ENCODE measurements around the gene TMEM209. TPM values are rescaled to one million over a fixed set of nuclear protein-coding genes. Genes with fewer than 3 reads are reported as not detected.
"Not testable (repeated sequence)": the region's sequence is repeated elsewhere in the genome, so short reads cannot be mapped to it uniquely, and the experiment has no call there.

TMEM209 gene
- total and polyA plus RNA-seq, 5 donors = 5.2 to 9.8 (median 9.1) TPM

DNA sequence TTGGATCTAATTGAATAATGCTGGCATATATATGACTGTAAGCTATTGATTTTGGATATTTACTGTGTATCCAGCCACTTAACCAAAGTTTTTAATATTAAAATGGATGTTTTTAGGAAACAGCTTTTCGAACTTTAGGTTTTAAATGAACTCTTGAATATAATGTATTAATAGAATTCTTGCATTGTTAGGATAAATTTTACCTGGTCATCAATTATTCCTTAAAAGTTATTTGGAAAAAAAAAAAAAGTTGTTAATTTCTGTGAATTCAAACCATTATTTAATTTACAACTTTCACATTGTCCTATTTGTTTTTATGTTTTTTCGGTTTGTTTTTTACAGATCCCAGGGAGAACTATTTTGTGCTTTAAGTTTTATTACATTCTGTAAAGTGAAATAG is 9.8 kb downstream of the TMEM209 start:
- intact Hi-C loops (cut with DNase I) = no loop called here
- Histone ChIP-seq H3K27ac (ENCODE audit: low read length) (no peak overlapping the region), H3K9me3 (ENCODE audit: control insufficient read depth, low read length) (no peaks in the 10 kb centered on the region), H3K4me1 (ENCODE audit: control insufficient read depth, insufficient read depth, low read length) (no peaks in the 10 kb centered on the region), H3K4me3 (ENCODE audit: low read length) (no peak overlapping the region), H3K27me3 (ENCODE audit: control insufficient read depth, insufficient read depth) (no peaks in the 10 kb centered on the region)
- WGBS = 97% methylated on average over 2 of the region's 2 CpGs
- DNase-seq (no peak), ATAC-seq (no peak)

DNA sequence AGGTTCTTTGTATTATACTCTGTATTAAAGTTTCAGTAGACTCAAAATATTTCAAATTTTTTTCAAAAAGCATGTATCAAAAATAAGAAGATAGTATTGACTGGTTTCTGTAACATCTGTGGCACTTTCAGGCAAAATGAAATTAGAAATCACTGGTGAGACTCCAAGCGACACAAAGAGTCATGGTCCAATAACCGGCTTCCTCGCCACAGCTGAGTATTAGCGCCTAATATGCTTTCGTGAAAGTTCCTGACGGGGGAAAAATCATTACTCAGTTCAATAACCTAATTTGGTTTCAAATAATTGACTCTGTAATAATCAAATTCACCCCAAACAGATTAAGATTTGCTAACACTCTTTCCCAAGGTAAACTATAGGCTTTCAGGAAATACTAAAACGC is 13.4 kb downstream of the TMEM209 start:
- 96% methylated on average over 7 of the region's 7 CpGs for WGBS
- Histone ChIP-seq H3K9me3 (ENCODE audit: control insufficient read depth, low read length) (no peaks in the 10 kb centered on the region), H3K27me3 (ENCODE audit: control insufficient read depth, insufficient read depth) (no peaks in the 10 kb centered on the region), H3K4me3 (ENCODE audit: low read length) (no peak overlapping the region), H3K27ac (ENCODE audit: low read length) (no peak overlapping the region), H3K4me1 (ENCODE audit: control insufficient read depth, insufficient read depth, low read length) (no peaks in the 10 kb centered on the region)
- intact Hi-C loops (cut with DNase I) = no loop called here
- DNase-seq (no peak), ATAC-seq (no peak)

DNA sequence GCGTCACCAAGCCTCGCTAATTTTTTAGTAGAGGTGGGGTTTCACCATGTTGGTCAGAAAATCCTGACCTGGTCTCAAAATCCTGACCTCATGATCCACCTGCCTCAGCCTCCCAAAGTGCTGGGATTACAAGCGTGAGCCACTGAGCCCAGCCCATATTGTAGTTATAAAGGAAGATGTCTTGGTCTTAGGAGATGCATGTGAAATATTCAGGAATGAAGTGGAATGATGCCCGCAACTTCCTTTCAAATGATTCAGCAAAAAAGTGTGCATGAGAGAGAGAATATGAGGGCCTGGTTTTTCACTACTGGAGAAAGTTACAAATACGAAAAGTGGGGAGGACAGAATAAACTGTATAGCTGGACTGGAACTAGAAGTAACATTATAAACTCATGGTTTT is 15.9 kb downstream of the TMEM209 start:
- H3K27ac ChIP-seq (ENCODE audit: low read length) = no peak overlapping the region

DNA sequence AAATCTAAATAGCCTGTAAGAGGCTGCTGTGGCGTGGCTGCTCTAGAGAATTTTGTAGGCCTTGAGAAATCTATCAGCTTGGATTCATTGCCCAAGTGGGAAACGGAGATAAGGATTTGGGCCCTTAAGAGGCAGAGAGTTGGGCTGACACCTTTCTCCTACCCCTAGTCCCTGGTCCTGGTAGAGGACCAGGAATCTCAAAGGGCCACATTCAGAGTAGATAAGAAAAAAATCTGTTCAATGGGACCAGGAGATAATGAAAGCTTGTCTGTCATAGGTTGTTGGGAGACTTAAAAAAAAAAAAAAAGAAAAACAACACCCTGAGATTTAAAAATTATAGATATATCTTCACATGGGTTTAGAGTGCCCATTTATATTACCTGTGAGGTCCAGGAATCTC is 17.8 kb downstream of the TMEM209 start:
- Histone ChIP-seq H3K27ac (ENCODE audit: low read length) (no peak overlapping the region), H3K4me1 (ENCODE audit: control insufficient read depth, insufficient read depth, low read length) (no peaks in the 10 kb centered on the region), H3K4me3 (ENCODE audit: low read length) (no peak overlapping the region), H3K9me3 (ENCODE audit: control insufficient read depth, low read length) (no peaks in the 10 kb centered on the region), H3K27me3 (ENCODE audit: control insufficient read depth, insufficient read depth) (no peaks in the 10 kb centered on the region)
- intact Hi-C loops (cut with DNase I) = no loop called here
- WGBS = 85% methylated on average over 2 of the region's 2 CpGs
- DNase-seq (no peak), ATAC-seq (no peak)

More for the DNA sequence above, 15.9 kb downstream of the TMEM209 start:
- DNase-seq (no peak), ATAC-seq (no peak)
- H3K4me1 ChIP-seq (ENCODE audit: control insufficient read depth, insufficient read depth, low read length) = no peaks in the 10 kb centered on the region
- intact Hi-C loops (cut with DNase I) = no loop called here
- H3K27me3 ChIP-seq (ENCODE audit: control insufficient read depth, insufficient read depth) = no peaks in the 10 kb centered on the region
- no peaks in the 10 kb centered on the region for H3K9me3 ChIP-seq (ENCODE audit: control insufficient read depth, low read length)
- H3K4me3 ChIP-seq (ENCODE audit: low read length) = no peak overlapping the region
- WGBS = 93% methylated on average over 5 of the region's 5 CpGs

DNA sequence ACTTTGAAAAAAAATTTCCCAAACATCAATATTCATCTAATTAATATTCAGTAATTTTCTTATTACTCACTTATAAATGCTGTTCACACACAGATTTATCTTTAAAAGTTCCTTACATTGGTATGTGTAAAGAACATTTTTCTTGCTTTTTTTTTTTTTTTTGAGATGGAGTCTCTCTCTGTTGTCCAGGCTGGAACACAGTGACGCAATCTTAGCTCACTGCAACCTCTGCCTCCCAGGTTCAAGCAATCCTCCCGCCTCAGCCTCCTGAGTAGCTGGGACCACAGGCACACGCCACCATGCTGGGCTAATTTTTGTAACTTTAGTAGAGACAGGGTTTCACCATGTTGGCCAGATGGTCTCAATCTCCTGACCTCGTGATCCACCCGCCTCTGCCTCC is 20.9 kb downstream of the TMEM209 start:
- ATAC-seq; DNase-seq; H3K27ac ChIP-seq (ENCODE audit: low read length); H3K9me3 ChIP-seq (ENCODE audit: control insufficient read depth, low read length); H3K4me1 ChIP-seq (ENCODE audit: control insufficient read depth, insufficient read depth, low read length); H3K4me3 ChIP-seq (ENCODE audit: low read length); intact Hi-C loops (cut with DNase I); H3K27me3 ChIP-seq (ENCODE audit: control insufficient read depth, insufficient read depth): not testable (repeated sequence)
- whole genome bisulfite sequencing = 97% methylated on average over 5 of the region's 5 CpGs

DNA sequence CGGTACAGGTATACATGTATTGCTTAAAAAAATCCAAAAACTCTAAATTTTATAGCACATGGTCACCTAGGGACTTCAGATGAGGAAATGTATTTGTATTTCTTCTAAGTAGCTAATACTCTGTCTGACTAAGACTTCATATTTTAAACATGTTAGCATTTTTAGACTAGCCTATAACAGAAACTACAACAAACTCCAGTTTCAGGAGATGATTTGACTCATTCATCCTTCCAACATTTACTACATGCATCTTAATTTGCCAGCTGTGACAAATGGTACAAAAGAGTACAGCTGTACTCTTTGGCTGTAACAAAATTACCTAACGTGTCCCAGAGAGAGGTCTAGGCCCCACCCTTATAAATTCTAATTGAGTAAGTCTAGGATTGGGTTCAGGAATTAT is 22.2 kb downstream of the TMEM209 start:
- intact Hi-C loops (cut with DNase I) = no loop called here
- ATAC-seq (no peak), DNase-seq (no peak)
- 84% methylated on average over 2 of the region's 2 CpGs for WGBS
- Histone ChIP-seq H3K4me1 (ENCODE audit: control insufficient read depth, insufficient read depth, low read length) (no peaks in the 10 kb centered on the region), H3K9me3 (ENCODE audit: control insufficient read depth, low read length) (no peaks in the 10 kb centered on the region), H3K4me3 (ENCODE audit: low read length) (no peak overlapping the region), H3K27ac (ENCODE audit: low read length) (no peak overlapping the region), H3K27me3 (ENCODE audit: control insufficient read depth, insufficient read depth) (no peaks in the 10 kb centered on the region)

DNA sequence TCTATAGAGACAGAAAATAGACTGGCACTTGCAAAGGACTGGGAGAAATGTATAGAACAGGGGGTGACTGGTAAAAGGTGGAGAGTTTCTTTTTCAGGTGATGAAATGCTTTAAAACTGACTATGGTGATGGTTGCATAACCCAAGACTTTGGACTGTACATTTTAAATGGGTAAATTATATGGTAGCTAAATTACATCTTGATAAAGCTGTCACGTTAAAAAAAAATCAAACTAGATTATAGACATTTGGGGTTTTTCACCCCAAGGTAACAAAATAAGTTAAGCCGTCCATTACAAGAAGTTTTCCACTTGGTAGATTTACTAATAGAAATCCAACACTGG is 24.0 kb downstream of the TMEM209 start:
- intact Hi-C loops (cut with DNase I) = no loop called here
- WGBS = 97% methylated on average over 2 of the region's 2 CpGs
- ATAC-seq (no peak), DNase-seq (no peak)
- Histone ChIP-seq H3K27ac (ENCODE audit: low read length) (no peak overlapping the region), H3K4me1 (ENCODE audit: control insufficient read depth, insufficient read depth, low read length) (no peaks in the 10 kb centered on the region), H3K4me3 (ENCODE audit: low read length) (no peak overlapping the region), H3K27me3 (ENCODE audit: control insufficient read depth, insufficient read depth) (no peaks in the 10 kb centered on the region), H3K9me3 (ENCODE audit: control insufficient read depth, low read length) (no peaks in the 10 kb centered on the region)

DNA sequence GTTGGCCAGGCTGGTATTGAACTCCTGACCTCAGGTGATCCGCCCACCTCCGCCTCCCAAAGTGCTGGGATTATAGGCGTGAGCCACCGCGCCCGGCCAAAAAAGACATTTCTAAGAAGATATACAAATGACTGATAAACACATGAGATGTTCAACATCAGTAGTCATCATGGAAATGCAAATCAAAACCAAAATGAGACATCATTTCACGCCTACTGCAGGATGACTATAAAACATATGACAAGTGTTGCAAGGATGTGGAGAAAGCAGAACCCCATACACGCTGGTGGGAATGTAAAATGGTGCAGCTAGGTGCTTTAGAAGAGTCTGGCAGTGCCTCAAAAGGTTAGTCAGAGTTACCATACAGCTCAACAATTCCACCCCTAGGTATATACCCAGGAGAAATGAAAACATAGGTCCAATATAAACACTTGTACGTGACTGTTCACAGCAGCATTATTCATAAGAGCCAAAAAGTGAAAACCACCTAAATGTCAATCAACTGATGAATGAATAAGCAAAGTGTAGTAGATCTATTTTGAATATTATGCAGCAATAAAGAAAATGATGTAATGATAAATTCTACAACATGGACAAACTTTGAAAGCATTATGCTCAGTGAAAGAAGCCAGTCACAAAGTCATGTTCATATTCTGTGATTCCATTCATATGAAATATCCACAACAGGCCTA is 24.5 kb downstream of the TMEM209 start:
- H3K27ac ChIP-seq (ENCODE audit: low read length) = no peak overlapping the region
- no peak for ATAC-seq
- no peak overlapping the region for H3K4me3 ChIP-seq (ENCODE audit: low read length)
- DNase-seq = no peak
- H3K4me1 ChIP-seq (ENCODE audit: control insufficient read depth, insufficient read depth, low read length) = no peaks in the 10 kb centered on the region
- no peaks in the 10 kb centered on the region for H3K27me3 ChIP-seq (ENCODE audit: control insufficient read depth, insufficient read depth)
- no peaks in the 10 kb centered on the region for H3K9me3 ChIP-seq (ENCODE audit: control insufficient read depth, low read length)
- WGBS = 95% methylated on average over 9 of the region's 9 CpGs
- intact Hi-C loops (cut with DNase I) = no loop called here

DNA sequence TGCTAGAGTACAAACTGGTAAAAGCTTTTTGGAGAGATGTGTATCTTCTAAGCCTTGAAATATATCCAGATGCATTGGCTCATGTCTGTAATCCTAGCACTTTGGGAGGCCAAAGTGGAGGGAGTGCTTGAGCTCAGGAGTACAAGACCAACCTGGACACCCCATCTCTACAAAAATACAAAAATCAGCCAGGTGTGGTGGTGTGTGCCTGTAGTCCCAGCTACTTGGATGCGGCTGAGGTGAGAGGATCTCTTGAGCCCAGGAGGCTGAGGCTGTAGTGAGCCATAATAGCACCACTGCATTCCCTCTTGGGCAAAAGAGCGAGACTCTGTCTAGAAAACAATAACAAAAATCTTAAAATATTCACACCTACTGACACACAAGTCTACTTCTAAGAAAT is 25.6 kb downstream of the TMEM209 start:
- Histone ChIP-seq H3K27me3 (ENCODE audit: control insufficient read depth, insufficient read depth) (no peaks in the 10 kb centered on the region), H3K4me1 (ENCODE audit: control insufficient read depth, insufficient read depth, low read length) (no peaks in the 10 kb centered on the region), H3K4me3 (ENCODE audit: low read length) (no peak overlapping the region), H3K9me3 (ENCODE audit: control insufficient read depth, low read length) (no peaks in the 10 kb centered on the region), H3K27ac (ENCODE audit: low read length) (no peak overlapping the region)
- intact Hi-C loops (cut with DNase I) = no loop called here
- WGBS = over 99% methylated on average over 2 of the region's 2 CpGs
- no peak for DNase-seq
- ATAC-seq = no peak

DNA sequence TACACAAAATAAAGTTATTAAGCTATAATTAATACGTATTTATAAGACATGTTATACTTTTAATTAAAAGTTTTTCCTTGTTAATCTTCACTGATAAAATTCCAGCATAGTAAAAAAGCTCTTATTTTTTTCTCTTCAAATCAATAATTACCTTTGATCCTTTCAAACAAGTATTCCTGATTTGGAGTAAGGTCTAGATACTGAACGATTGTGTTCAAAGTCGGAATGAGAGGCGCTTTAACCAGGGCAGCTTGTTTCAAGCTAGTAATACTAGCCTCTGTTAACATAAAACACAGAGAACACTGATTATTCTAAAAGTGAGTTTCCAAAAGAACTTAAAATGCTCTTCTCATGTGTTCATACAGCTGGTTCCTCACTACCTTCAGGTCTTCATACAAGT is 27.0 kb downstream of the TMEM209 start:
- Histone ChIP-seq H3K4me3 (ENCODE audit: low read length) (no peak overlapping the region), H3K4me1 (ENCODE audit: control insufficient read depth, insufficient read depth, low read length) (no peaks in the 10 kb centered on the region), H3K27me3 (ENCODE audit: control insufficient read depth, insufficient read depth) (no peaks in the 10 kb centered on the region), H3K9me3 (ENCODE audit: control insufficient read depth, low read length) (no peaks in the 10 kb centered on the region), H3K27ac (ENCODE audit: low read length) (no peak overlapping the region)
- 91% methylated on average over 4 of the region's 4 CpGs for WGBS
- intact Hi-C loops (cut with DNase I) = no loop called here
- no peak for ATAC-seq
- no peak for DNase-seq

DNA sequence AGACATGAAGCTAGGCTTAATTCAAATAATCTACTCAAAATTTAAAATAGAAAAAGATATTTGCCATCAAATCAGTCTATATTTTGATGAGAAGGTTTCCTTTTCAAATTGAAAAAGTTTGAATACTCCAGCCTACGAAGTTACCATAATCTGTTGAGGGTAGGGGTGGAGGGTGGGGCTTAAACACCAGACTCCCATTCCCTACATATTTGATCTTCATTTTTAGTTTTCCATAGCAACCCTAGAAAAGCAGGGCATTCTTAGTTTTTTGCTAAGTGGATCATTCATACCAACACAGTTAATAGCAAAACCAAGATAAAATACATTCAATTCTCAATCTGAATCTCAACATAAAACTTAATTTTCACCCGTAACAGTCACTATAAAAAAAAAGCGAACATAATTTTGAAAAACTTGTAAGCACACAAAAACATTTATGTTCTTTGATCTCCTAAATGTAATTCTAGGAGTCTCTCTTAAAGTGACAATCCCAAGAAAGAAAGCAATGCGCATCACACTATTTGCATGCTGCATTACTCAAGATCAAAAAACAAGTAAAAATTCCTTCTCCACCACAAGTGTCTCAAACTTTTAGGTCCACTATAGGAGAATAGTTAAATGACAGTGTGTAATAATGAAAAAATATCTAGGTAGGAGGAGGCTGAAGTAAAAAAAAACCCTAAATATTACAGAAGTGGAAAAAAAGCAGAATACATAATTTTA is 30.8 kb downstream of the TMEM209 start:
- 96% methylated on average over 4 of the region's 4 CpGs for WGBS
- Histone ChIP-seq H3K27me3 (ENCODE audit: control insufficient read depth, insufficient read depth) (no peaks in the 10 kb centered on the region), H3K27ac (ENCODE audit: low read length) (no peak overlapping the region), H3K4me3 (ENCODE audit: low read length) (no peak overlapping the region), H3K4me1 (ENCODE audit: control insufficient read depth, insufficient read depth, low read length) (no peaks in the 10 kb centered on the region), H3K9me3 (ENCODE audit: control insufficient read depth, low read length) (no peaks in the 10 kb centered on the region)
- DNase-seq (no peak), ATAC-seq (no peak)
- intact Hi-C loops (cut with DNase I) = no loop called here

Measured in right cardiac atrium (tissue), 5 donors.